Endothelial cell of umbilical vein (primary cell): ENCODE measurements around the gene GLI1. TPM values are rescaled to one million over a fixed set of nuclear protein-coding genes. Genes with fewer than 3 reads are reported as not detected.

Experiments used
- BruUV-seq: library from RNA; stranded (reverse); fragments of 400-500 nt; replicated peaks from 2 replicates; lab custom pipeline; 2021; lab: Mats Ljungman, UMichigan
- CTCF ChIA-PET: fragments of 300-600, 350-600 bp; sonication (Branson Sonifier 250); formaldehyde crosslinking; loops from one replicate; lab custom pipeline; 2021; ENCODE audit warnings: antibody characterized with exemption, inconsistent platforms; lab: Charles Lee
- POLR2A ChIA-PET: fragments of 300-600, 350-600 bp; sonication (Branson Sonifier 250); formaldehyde crosslinking; loops from one replicate; lab custom pipeline; 2021; ENCODE audit warnings: antibody characterized with exemption, inconsistent platforms; lab: Charles Lee
- DNase-seq: peaks from one replicate; pipeline ENCODE4 v3.0.0-alpha.2; 2011; ENCODE audit warnings: low read depth, low spot score
- FAIRE-seq: peaks from 2 replicates; lab custom pipeline; 2011; peaks lifted over from hg19 to GRCh38; lab: Jason Lieb, UNC
- H2AFZ ChIP-seq: 2 replicates; pipeline ENCODE4 v1.6.0; 2012; ENCODE audit warnings: low read depth, low read length, control low read depth, inconsistent platforms
- H3K27ac ChIP-seq: 2 replicates; pipeline ENCODE4 v1.5.1; 2011; ENCODE audit warnings: low read depth, mild to moderate bottlenecking, control low read depth, low read length, moderate library complexity; ENCODE audit not compliant: insufficient read depth
- H3K27me3 ChIP-seq, 2 experiments: 2 replicates each; pipeline versions ENCODE4 v1.6.0 to v1.6.1; 2011; ENCODE audit warnings: low read length in 2 of 2, mixed read lengths in 1 of 2; ENCODE audit not compliant: control insufficient read depth in 2 of 2, insufficient read depth in 2 of 2
- H3K36me3 ChIP-seq, 2 experiments: 2 replicates in 1 of 2; 3 replicates in 1 of 2; pipeline ENCODE4 v1.5.1; 2011; ENCODE audit warnings: low read length in 2 of 2, mild to moderate bottlenecking in 1 of 2, moderate library complexity in 1 of 2; ENCODE audit not compliant: control insufficient read depth in 2 of 2, insufficient read depth in 2 of 2; ENCODE audit errors: extremely low read depth in 1 of 2
- H3K4me1 ChIP-seq: 3 replicates; pipeline ENCODE4 v1.5.1; 2011; ENCODE audit warnings: mild to moderate bottlenecking, low read length; ENCODE audit not compliant: control insufficient read depth, insufficient read depth; ENCODE audit errors: extremely low read depth
- H3K4me2 ChIP-seq: 2 replicates; pipeline ENCODE4 v1.6.1; 2011; ENCODE audit warnings: low read length, control low read depth, mixed read lengths; ENCODE audit not compliant: insufficient read depth
- H3K4me3 ChIP-seq, 3 experiments: fragments of 200-600 bp in 1 of 3; sonication (generic), shearing (Covaris generic) in 1 of 3; replicated peaks in 1 of 3; 2 replicates each; pipeline ENCODE4 v1.5.1; 2011 to 2016; ENCODE audit warnings: control low read depth in 3 of 3, low read length in 3 of 3, mild to moderate bottlenecking in 2 of 3, inconsistent platforms in 1 of 3, low read depth in 1 of 3, moderate library complexity in 1 of 3; ENCODE audit not compliant: insufficient read depth in 1 of 3
- H3K79me2 ChIP-seq: 2 replicates; pipeline ENCODE4 v1.6.0; 2012; ENCODE audit warnings: low read length, inconsistent platforms; ENCODE audit not compliant: control insufficient read depth, insufficient read depth
- H3K9ac ChIP-seq: replicated peaks from 2 replicates; pipeline ENCODE3; 2011; ENCODE audit warnings: low read length, control low read depth; ENCODE audit not compliant: insufficient read depth; ENCODE audit errors: extremely low read depth
- H3K9me1 ChIP-seq: replicated peaks from 3 replicates; pipeline ENCODE4 v1.6.0; 2011; ENCODE audit warnings: mild to moderate bottlenecking, low read length; ENCODE audit not compliant: control insufficient read depth, insufficient read depth; ENCODE audit errors: extremely low read depth
- H3K9me3 ChIP-seq: replicated peaks from 2 replicates; pipeline ENCODE4 v1.5.1; 2012; ENCODE audit warnings: low read length, inconsistent platforms; ENCODE audit not compliant: control insufficient read depth, insufficient read depth
- H4K20me1 ChIP-seq: replicated peaks from 2 replicates; pipeline ENCODE3; 2011; ENCODE audit warnings: mild to moderate bottlenecking, low read length; ENCODE audit not compliant: control insufficient read depth, insufficient read depth; ENCODE audit errors: extremely low read depth
- EZH2 ChIP-seq: IDR thresholded peaks from 2 replicates; pipeline ENCODE4 v1.6.1; 2012; ENCODE audit warnings: borderline replicate concordance, low read depth, mild to moderate bottlenecking, moderate library complexity, low read length, inconsistent platforms; ENCODE audit not compliant: severe bottlenecking
- FOS ChIP-seq: IDR thresholded peaks from 2 replicates; pipeline ENCODE4 v1.6.1; 2011; ENCODE audit warnings: mild to moderate bottlenecking, low read length, moderate library complexity, borderline replicate concordance; ENCODE audit not compliant: insufficient read depth
- GATA2 ChIP-seq: IDR thresholded peaks from 2 replicates; pipeline ENCODE4 v1.7.0; 2011; ENCODE audit warnings: low read depth, mild to moderate bottlenecking, moderate library complexity, mixed read lengths, low read length; ENCODE audit not compliant: insufficient read length, insufficient read depth
- JUN ChIP-seq: IDR thresholded peaks from 2 replicates; pipeline ENCODE4 v1.6.1; 2011; ENCODE audit warnings: borderline replicate concordance, low read depth; ENCODE audit not compliant: insufficient read length, insufficient read depth
- MYC ChIP-seq: IDR thresholded peaks from one replicate; pipeline ENCODE4 v1.6.1; 2011; ENCODE audit warnings: mild to moderate bottlenecking, low read depth, low read length
- POLR2A ChIP-seq: IDR thresholded peaks from 2 replicates; pipeline ENCODE4 v1.6.1; 2012; ENCODE audit warnings: low read depth, mild to moderate bottlenecking, control low read depth, low read length
- dilution Hi-C: fragments of 300-500 bp; cut with MboI; formaldehyde crosslinking; loops from one replicate; pipeline ENCODE4 v1.15.0; 2019; ENCODE audit warnings: low sequenced_read_pairs; ENCODE audit not compliant: extremely low pct_ligation_motif_present
- intact Hi-C: fragments of 100-400 bp; cut with micrococcal nuclease; formaldehyde crosslinking; loops from one replicate; pipeline ENCODE4 v1.10.0; 2022
- polyA plus RNA-seq, 4 experiments: library from polyadenylated mRNA; depleted of rRNA in 3 of 4; stranded (reverse) in 3 of 4; unstranded in 1 of 4; fragments of >200 nt; gene quantifications; 2 replicates each; pipeline versions ENCODE4 v1.2.1 to v1.2.3, GENCODE V29; 2011 to 2012; ENCODE audit warnings: missing spikeins in 1 of 4
- total RNA-seq: library from RNA; stranded (reverse); gene quantifications from 2 replicates; pipeline ENCODE4 v1.2.3, GENCODE V29; 2021
- TF ChIP-seq, protein P1 (sequence below): IDR thresholded peaks from 2 replicates; pipeline ENCODE4 v1.6.1; 2011; ENCODE audit not compliant: insufficient read depth, insufficient read length

GLI1 gene
- total and polyA plus RNA-seq, 2 donors (not counting 3 experiments of a cell fraction or from before 2014, with no cell fraction given), result 0.10 to 0.29 TPM

DNA sequence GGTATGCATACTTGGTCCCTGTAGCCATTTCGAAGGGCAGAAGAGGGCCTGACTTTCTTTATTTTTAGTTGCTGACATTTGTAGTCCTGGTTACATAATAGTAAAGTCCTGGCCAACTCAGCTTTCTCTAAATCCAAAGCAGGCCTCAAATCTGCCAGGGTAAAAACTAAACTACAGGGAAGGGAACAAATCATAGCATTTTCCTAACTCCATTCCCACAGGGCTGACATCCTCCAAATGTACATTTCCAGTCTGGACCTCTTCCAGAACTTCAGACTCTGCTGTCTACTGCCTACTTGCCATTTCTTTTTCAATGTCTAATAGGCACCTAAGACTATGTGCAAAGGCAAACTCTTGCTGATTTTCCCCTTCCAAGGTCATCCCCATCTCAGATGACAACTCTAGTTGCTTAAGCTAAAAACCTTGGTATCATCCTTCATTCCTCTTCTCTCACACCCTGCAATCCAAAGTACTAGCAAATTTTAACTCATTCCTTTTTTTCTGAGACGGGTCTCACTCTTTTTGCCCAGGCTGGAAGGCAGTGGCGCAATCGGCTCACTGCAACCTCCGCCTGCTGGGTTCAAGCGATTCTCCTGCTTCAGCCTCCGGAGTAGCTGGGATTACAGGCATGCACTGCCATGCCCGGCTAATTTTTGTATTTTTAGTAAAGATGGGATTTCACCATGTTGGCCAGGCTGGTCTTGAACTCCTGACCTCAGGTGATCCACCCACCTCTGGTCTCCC lies 58.8 kb downstream of the GLI1 start:
- no peak overlapping the region for H3K27ac ChIP-seq
- DNase-seq, result no peak
- ChIA-PET CTCF (no interaction called here), POLR2A (no interaction called here)
- no peak overlapping the region for H3K4me3 ChIP-seq
- dilution Hi-C loops (no loop called here), intact Hi-C loops (no loop called here)
- no peaks in the 10 kb centered on the region for H3K9me1 ChIP-seq
- peak overlapping the region; percentile 2 for H3K4me2 ChIP-seq
- peaks cover 27% of the 10 kb centered on the region for H3K79me2 ChIP-seq
- no peaks in the 10 kb centered on the region for H3K27me3 ChIP-seq
- H3K9me3 ChIP-seq, result no peaks in the 10 kb centered on the region
- H4K20me1 ChIP-seq, result no peaks in the 10 kb centered on the region
- H3K4me1 ChIP-seq, result peaks cover 35% of the 10 kb centered on the region
- TF ChIP-seq EZH2 (no peak), FOS (no peak), POLR2A (no peak), JUN (no peak), MYC (no peak), GATA2 (no peak)
- TF ChIP-seq, protein P1, sequence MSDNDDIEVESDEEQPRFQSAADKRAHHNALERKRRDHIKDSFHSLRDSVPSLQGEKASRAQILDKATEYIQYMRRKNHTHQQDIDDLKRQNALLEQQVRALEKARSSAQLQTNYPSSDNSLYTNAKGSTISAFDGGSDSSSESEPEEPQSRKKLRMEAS, result no peak
- H2AFZ ChIP-seq, result no peak overlapping the region
- BruUV-seq, result no TSS peak
- no peak for FAIRE-seq
- no peak overlapping the region for H3K9ac ChIP-seq
- peaks cover 22 to 29% of the 10 kb centered on the region in 2 experiments for H3K36me3 ChIP-seq
